Psoas muscle (tissue), 8 donors: ENCODE measurements around the gene PRKN. TPM values are rescaled to one million over a fixed set of nuclear protein-coding genes. Genes with fewer than 3 reads are reported as not detected.

Experiments used
- ATAC-seq, 4 donors: fragments of 200-7000 bp; cut with Tn5 transposase; one replicate each; pipeline ENCODE4 v1.9.1; 2020; ENCODE audit warnings: moderate library complexity in 3 of 4, mild to moderate bottlenecking in 2 of 4
- DNase-seq, 2 donors: peaks; one replicate each; pipeline ENCODE4 v3.0.0-alpha.2; 2020
- H3K27ac ChIP-seq: fragments of 200-600 bp; one replicate; pipeline ENCODE4 v1.8.0; 2022
- H3K27me3 ChIP-seq, 3 donors: fragments of 200-600 bp in 1 of 3; one replicate each; pipeline versions ENCODE4 v1.6.1 to v1.8.0; 2013 to 2022; ENCODE audit warnings: low read length in 2 of 3, mild to moderate bottlenecking in 2 of 3, moderate library complexity in 1 of 3; ENCODE audit not compliant: insufficient read depth in 3 of 3
- H3K36me3 ChIP-seq, 2 donors: fragments of 200-600 bp in 1 of 2; one replicate each; pipeline versions ENCODE4 v1.6.1 to v1.8.0; 2013 to 2022; ENCODE audit warnings: low read depth in 1 of 2, mild to moderate bottlenecking in 1 of 2, moderate library complexity in 1 of 2; ENCODE audit not compliant: insufficient read depth in 1 of 2
- H3K4me1 ChIP-seq: fragments of 200-600 bp; one replicate; pipeline ENCODE4 v1.8.0; 2022
- H3K4me3 ChIP-seq: fragments of 200-600 bp; one replicate; pipeline ENCODE4 v1.8.0; 2022; ENCODE audit warnings: mild to moderate bottlenecking
- H3K9me3 ChIP-seq: fragments of 200-600 bp; one replicate; pipeline ENCODE4 v1.8.0; 2022
- CTCF ChIP-seq: fragments of 200-600 bp; IDR thresholded peaks from one replicate; pipeline ENCODE4 v1.8.0; 2022; ENCODE audit warnings: antibody characterized with exemption
- WGBS, 3 donors: extraction: QIAGEN DNeasy Blood & Tissue Kit; methylation state at CpG; one replicate each; pipeline versions ENCODE4 v1.1.6 to v1.1.7; 2013; 5-methylcytosine and 5-hydroxymethylcytosine counted together
- intact Hi-C, 2 donors: fragments of 100-400 bp; cut with DNase I; formaldehyde crosslinking; loops; one replicate each; pipeline versions ENCODE4 v1.11.0 to v1.14.2; 2022
- polyA plus RNA-seq, 3 donors: library from polyadenylated mRNA; stranded (reverse); fragments of 200-250 nt; gene quantifications; one replicate each; pipeline ENCODE4 v1.2.3, GENCODE V29; 2013
- total RNA-seq, 4 donors: library from RNA; stranded (reverse); fragmentation: NEBNext Ultra II Directional in 2 of 4; extraction: Animal tissue kit (Norgen Biotek cat#: 25700) in 2 of 4; gene quantifications; one replicate each; pipeline versions ENCODE4 v1.2.1 to v1.2.4, GENCODE V29; 2021 to 2023
- donor health status: healthy with polysubstance abuse.
- donor health status: DM: no; HTN: no; CAD: no; lungs with moderate emphysema.
- donor health status: Bipolar disorder and iron deficiency.
- donor health status: healthy.
- donor health status: DM: yes; HTN: yes; CAD: no.
- donor health status: DM: no; HTN: no; CAD: no.
- donor health status: DM: no; HTN: no; CAD: no.
- donor health status: DM: yes; HTN: yes; CAD: no.

PRKN gene
- total and polyA plus RNA-seq, 7 donors = 1.5 to 19.5 (median 11.7) TPM

GRCh38 chr6:162076816-162077215 is 650.8 kb downstream of the PRKN start:
- WGBS, 3 donors = 79 to 81% (median 80%) methylated on average over 4 of the region's 4 CpGs
- H3K9me3 ChIP-seq = no peaks in the 10 kb centered on the region
- intact Hi-C loops = no loop called here
- H3K27me3 ChIP-seq = no peaks in the 10 kb centered on the region
- no peaks in the 10 kb centered on the region for H3K4me1 ChIP-seq
- H3K27ac ChIP-seq = no peak overlapping the region
- DNase-seq (no peak), ATAC-seq (no peak)
- TF ChIP-seq CTCF = no peak
- H3K36me3 ChIP-seq = no peaks in the 10 kb centered on the region
- no peak overlapping the region for H3K4me3 ChIP-seq

- no peaks in the 10 kb centered on the region for H3K9me3 ChIP-seq
- H3K36me3 ChIP-seq = no peaks in the 10 kb centered on the region
- H3K27ac ChIP-seq = no peak overlapping the region
- intact Hi-C loops = no loop called here
- WGBS, 3 donors = 84 to 89% (median 88%) methylated on average over 10 of the region's 10 CpGs
- ATAC-seq (no peak), DNase-seq (no peak)
- H3K4me1 ChIP-seq = no peaks in the 10 kb centered on the region
- TF ChIP-seq CTCF = no peak
- no peaks in the 10 kb centered on the region for H3K27me3 ChIP-seq
- H3K4me3 ChIP-seq = no peak overlapping the region
Measured at GRCh38 chr6:162074641-162075275, 652.8 kb downstream of the PRKN start.

GRCh38 chr6:162070639-162071038 is 656.9 kb downstream of the PRKN start:
- Histone ChIP-seq H3K9me3 (peaks cover 6% of the 10 kb centered on the region), H3K27ac (no peak overlapping the region), H3K27me3 (no peaks in the 10 kb centered on the region), H3K4me3 (no peak overlapping the region), H3K36me3 (no peaks in the 10 kb centered on the region), H3K4me1 (no peaks in the 10 kb centered on the region)
- intact Hi-C loops = no loop called here
- ATAC-seq = no peak
- 79 to 95% (median 93%) methylated on average over 5 of the region's 5 CpGs for WGBS, 3 donors
- no peak for TF ChIP-seq CTCF
- no peak for DNase-seq

- intact Hi-C loops = no loop called here
- 78 to 91% (median 80%) methylated on average over 2 of the region's 2 CpGs for WGBS, 3 donors
- ATAC-seq = no peak
Measured at GRCh38 chr6:162069995-162070394, 657.6 kb downstream of the PRKN start.

More at GRCh38 chr6:162069995-162070394, 657.6 kb downstream of the PRKN start:
- Histone ChIP-seq H3K27ac (no peak overlapping the region), H3K36me3 (no peaks in the 10 kb centered on the region), H3K27me3 (no peaks in the 10 kb centered on the region), H3K9me3 (peaks cover 6% of the 10 kb centered on the region), H3K4me3 (no peak overlapping the region), H3K4me1 (no peaks in the 10 kb centered on the region)
- TF ChIP-seq CTCF = no peak
- no peak for DNase-seq
